Kidney epithelial cell (primary cell): ENCODE data around the gene ZNF470. TPM values are rescaled to one million over a fixed set of nuclear protein-coding genes. Genes with fewer than 3 reads are reported as not detected.

ENCODE experiments used
- DNase-seq: peaks from one replicate; pipeline ENCODE4 v3.0.0-alpha.2; 2010; ENCODE audit warnings: low read depth
- H3K27me3 ChIP-seq: 2 replicates; pipeline ENCODE4 v1.6.0; 2011; ENCODE audit warnings: low read length; ENCODE audit not compliant: control insufficient read depth, insufficient read depth
- H3K36me3 ChIP-seq: 2 replicates; pipeline ENCODE4 v1.5.1; 2011; ENCODE audit warnings: low read length; ENCODE audit not compliant: control insufficient read depth, insufficient read depth
- H3K4me3 ChIP-seq: 2 replicates; pipeline ENCODE4 v1.5.1; 2011; ENCODE audit warnings: low read depth, mild to moderate bottlenecking, control low read depth, low read length
- CTCF ChIP-seq: IDR thresholded peaks from 2 replicates; pipeline ENCODE4 v1.5.1; 2011; ENCODE audit warnings: mild to moderate bottlenecking, moderate library complexity, low read length, control low read depth, inconsistent platforms; ENCODE audit not compliant: insufficient read depth, poor library complexity, severe bottlenecking
- total RNA-seq: library from RNA; depleted of rRNA; stranded (reverse); fragments of >200 nt; gene quantifications from 2 replicates; pipeline ENCODE4 v1.2.3, GENCODE V29; 2015

The ZNF470 gene
- total RNA-seq, 1 donor from 2014 or later: 4.3 TPM

GRCh38 chr19:56612737-56613136, 45.5 kb downstream of the ZNF470 start:
- TF ChIP-seq CTCF: no peak
- Histone ChIP-seq H3K27me3 (no peaks in the 10 kb centered on the region), H3K4me3 (no peak overlapping the region), H3K36me3 (no peaks in the 10 kb centered on the region)
- no peak for DNase-seq

- no peak overlapping the region for H3K4me3 ChIP-seq
- DNase-seq: no peak
Measured at GRCh38 chr19:56613639-56614038, 46.4 kb downstream of the ZNF470 start.

GRCh38 chr19:56617531-56617930, 50.3 kb downstream of the ZNF470 start:
- Histone ChIP-seq H3K27me3 (no peaks in the 10 kb centered on the region), H3K36me3 (no peaks in the 10 kb centered on the region), H3K4me3 (no peak overlapping the region)
- no peak for DNase-seq
- TF ChIP-seq CTCF: no peak

More at GRCh38 chr19:56613639-56614038, 46.4 kb downstream of the ZNF470 start:
- Histone ChIP-seq H3K36me3 (no peaks in the 10 kb centered on the region), H3K27me3 (no peaks in the 10 kb centered on the region)
- TF ChIP-seq CTCF: no peak

- no peak for TF ChIP-seq CTCF
- DNase-seq: no peak
- Histone ChIP-seq H3K36me3 (no peaks in the 10 kb centered on the region), H3K4me3 (no peak overlapping the region), H3K27me3 (no peaks in the 10 kb centered on the region)
Measured at GRCh38 chr19:56619121-56619520, 51.9 kb downstream of the ZNF470 start.

- no peak for TF ChIP-seq CTCF
- H3K36me3 ChIP-seq: peaks cover 3% of the 10 kb centered on the region
Measured at GRCh38 chr19:56622374-56622773, 55.1 kb downstream of the ZNF470 start.

GRCh38 chr19:56623006-56623405, 55.7 kb downstream of the ZNF470 start:
- no peak for TF ChIP-seq CTCF
- Histone ChIP-seq H3K27me3 (no peaks in the 10 kb centered on the region), H3K4me3 (no peak overlapping the region), H3K36me3 (peaks cover 3% of the 10 kb centered on the region)
- no peak for DNase-seq

More at GRCh38 chr19:56622374-56622773, 55.1 kb downstream of the ZNF470 start:
- H3K4me3 ChIP-seq: no peak overlapping the region
- DNase-seq: no peak
- no peaks in the 10 kb centered on the region for H3K27me3 ChIP-seq
